Measurements from ENCODE around the gene RCN2.

The RCN2 gene

GRCh38 chr15:76935620-76936019, 4.1 kb downstream of the RCN2 start:
- H3K4me3 ChIP-seq (replicated peaks; ENCODE audit: low read depth, low read length), result no peak overlapping the region
- no peak for TF ChIP-seq CTCF (IDR thresholded peaks at IDR 0.05; ENCODE audit: low read depth, low read length, missing control alignments)
- no peak for DNase-seq (ENCODE audit: extremely low read depth, low read depth)

GRCh38 chr15:76936671-76937070, 5.1 kb downstream of the RCN2 start:
- TF ChIP-seq CTCF (IDR thresholded peaks at IDR 0.05; ENCODE audit: low read depth, low read length, missing control alignments), result no peak
- H3K4me3 ChIP-seq (replicated peaks; ENCODE audit: low read depth, low read length), result no peak overlapping the region
- no peak for DNase-seq (ENCODE audit: extremely low read depth, low read depth)

GRCh38 chr15:76938752-76939151, 7.2 kb downstream of the RCN2 start:
- H3K4me3 ChIP-seq (replicated peaks; ENCODE audit: low read depth, low read length), result no peak overlapping the region
- TF ChIP-seq CTCF (IDR thresholded peaks at IDR 0.05; ENCODE audit: low read depth, low read length, missing control alignments), result no peak
- no peak for DNase-seq (ENCODE audit: extremely low read depth, low read depth)

GRCh38 chr15:76939715-76940114, 8.2 kb downstream of the RCN2 start:
- TF ChIP-seq CTCF (IDR thresholded peaks at IDR 0.05; ENCODE audit: low read depth, low read length, missing control alignments), result no peak
- no peak overlapping the region for H3K4me3 ChIP-seq (replicated peaks; ENCODE audit: low read depth, low read length)
- DNase-seq (ENCODE audit: extremely low read depth, low read depth), result no peak

GRCh38 chr15:76941636-76942035, 10.1 kb downstream of the RCN2 start:
- no peak for TF ChIP-seq CTCF (IDR thresholded peaks at IDR 0.05; ENCODE audit: low read depth, low read length, missing control alignments)
- H3K4me3 ChIP-seq (replicated peaks; ENCODE audit: low read depth, low read length), result no peak overlapping the region
- DNase-seq (ENCODE audit: extremely low read depth, low read depth), result no peak

- DNase-seq (ENCODE audit: extremely low read depth, low read depth), result no peak
- TF ChIP-seq CTCF (IDR thresholded peaks at IDR 0.05; ENCODE audit: low read depth, low read length, missing control alignments), result no peak
- no peak overlapping the region for H3K4me3 ChIP-seq (replicated peaks; ENCODE audit: low read depth, low read length)
Observed at GRCh38 chr15:76942331-76942730, 10.8 kb downstream of the RCN2 start.

GRCh38 chr15:76945494-76946093, 14.0 kb downstream of the RCN2 start:
- no peak for TF ChIP-seq CTCF (IDR thresholded peaks at IDR 0.05; ENCODE audit: low read depth, low read length, missing control alignments)
- no peak for DNase-seq (ENCODE audit: extremely low read depth, low read depth)
- H3K4me3 ChIP-seq (replicated peaks; ENCODE audit: low read depth, low read length), result no peak overlapping the region

Data from HFF-Myc (cell line).